NCI-H128 (cell line): Measurements from ENCODE around the gene CAPN5.

Experiments used
- DNase-seq: peaks from one replicate; lab custom pipeline; 2025; ENCODE audit not compliant: unreplicated experiment; lab: John Stamatoyannopoulos, UW

Gene CAPN5

DNA sequence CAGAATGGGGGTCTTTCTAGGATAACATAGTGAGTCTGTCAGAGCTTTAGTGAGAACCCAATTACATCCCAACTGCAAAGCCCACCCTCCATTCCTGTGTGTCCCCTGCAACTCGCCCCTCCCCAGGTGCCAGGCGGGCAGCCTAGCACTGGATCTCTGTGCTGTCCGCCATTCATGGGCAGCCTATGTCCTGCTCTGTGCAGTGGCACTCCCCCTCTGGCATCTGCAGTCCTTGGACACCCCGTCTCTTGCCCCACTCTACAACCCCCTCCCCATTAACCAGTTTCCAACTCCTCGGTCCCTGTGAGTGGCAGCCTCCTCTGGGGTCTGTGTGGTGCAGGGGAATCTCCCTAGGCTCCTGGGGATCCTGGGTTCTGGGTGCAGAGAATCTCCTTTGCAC is 98.3 kb downstream of the CAPN5 start:
- no peak for DNase-seq

DNA sequence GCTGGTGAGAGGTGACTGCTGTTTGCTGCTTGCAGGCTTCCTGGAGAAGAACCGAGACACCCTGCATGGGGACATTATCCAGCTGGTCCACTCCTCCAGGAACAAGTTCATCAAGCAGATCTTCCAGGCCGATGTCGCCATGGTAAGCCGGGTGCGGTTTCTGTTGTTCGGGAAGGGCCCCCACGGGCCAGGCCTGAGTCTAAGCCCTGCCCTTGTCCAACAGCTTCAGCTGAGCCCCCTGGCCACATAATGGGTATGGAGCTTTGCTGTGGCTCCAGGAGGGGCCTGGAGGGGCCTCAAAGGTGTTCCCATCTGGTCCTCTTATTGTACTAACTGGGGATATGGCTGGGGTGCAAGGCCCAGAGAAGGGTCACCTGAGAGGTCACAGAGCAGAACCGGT is 99.2 kb downstream of the CAPN5 start:
- no peak for DNase-seq

DNA sequence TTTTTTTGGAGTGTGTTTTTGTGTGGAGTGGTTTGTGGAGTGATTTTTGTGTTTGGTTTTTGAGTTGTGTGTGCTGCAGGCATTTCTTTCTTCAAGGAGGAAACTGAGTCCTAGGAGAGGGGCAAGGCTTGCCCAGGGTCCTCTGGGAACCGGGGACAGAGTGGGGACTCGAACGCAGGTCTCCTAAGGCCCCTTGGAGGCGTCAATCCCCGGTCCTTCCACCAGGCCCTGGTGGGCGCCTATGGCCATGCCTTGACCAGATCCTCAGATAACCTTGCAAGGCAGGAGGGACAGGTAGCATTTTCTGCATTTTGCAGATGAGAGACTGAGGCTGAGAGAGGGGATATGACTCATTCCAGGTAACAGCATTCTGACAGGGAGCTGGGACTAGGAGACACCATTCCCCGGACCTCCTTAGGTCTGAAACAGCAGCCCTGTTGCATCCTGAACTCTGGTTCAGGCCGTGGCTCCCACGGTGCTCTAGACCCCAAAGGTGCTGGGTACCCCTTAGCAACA is 100.4 kb downstream of the CAPN5 start:
- no peak for DNase-seq

DNA sequence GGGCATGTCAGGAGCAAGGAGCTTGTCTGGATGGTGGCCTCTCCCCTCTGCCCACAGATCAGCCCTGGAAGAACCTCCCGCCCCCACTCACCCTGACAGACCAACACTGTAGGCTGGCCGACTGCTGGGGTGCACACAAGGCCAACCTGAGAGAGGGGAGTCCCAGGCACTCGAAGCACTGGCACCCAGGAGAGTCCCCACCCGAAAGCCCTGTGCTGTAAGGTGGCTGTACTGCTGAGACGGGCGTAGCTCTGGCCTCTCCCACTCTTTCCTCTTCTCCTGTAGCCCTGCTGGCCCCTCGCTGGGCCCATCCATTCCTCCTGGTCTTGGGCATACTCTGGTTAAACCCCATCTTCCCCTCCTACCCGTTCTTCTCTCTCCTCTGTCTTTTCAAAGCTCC is 101.0 kb downstream of the CAPN5 start:
- DNase-seq, result no peak

DNA sequence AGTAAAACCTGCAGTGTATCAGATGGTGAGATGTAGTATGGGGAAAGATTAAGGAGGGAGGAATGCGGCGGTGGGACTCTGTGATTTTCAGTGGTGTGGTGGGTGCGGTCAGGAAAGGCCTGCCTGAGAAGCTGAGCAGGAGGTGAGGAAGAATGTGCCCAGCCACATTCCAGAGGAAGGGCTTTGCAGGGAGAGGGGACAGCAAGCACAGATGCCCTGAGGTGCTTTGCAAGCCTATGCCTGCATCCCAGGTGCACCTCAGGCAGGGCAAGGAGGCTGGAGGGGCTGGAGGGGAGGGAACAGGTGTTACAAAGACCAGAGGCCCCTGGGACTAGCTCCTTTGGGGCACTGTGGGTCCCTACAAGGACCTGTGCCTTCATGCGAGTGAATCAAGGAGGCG is 103.3 kb downstream of the CAPN5 start:
- DNase-seq, result no peak

DNA sequence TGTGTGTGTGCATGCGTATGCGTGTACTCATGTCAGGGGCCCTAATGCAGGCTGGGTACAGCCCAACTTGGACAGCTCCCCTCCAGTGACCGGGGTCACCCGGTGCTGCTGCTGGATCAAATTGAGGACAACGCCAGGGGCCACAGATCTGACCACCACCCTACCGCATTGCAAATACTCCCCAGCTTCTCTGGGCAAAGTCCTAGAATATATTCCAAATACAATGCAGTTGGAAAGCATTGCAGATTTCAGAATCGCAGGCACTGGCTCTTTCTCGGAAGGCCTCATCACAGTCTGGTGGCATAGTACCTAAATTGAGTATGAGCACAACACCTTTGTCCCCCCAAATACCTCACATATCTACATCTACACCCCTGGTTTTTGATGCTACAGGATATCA is 104.5 kb downstream of the CAPN5 start:
- DNase-seq, result no peak

DNA sequence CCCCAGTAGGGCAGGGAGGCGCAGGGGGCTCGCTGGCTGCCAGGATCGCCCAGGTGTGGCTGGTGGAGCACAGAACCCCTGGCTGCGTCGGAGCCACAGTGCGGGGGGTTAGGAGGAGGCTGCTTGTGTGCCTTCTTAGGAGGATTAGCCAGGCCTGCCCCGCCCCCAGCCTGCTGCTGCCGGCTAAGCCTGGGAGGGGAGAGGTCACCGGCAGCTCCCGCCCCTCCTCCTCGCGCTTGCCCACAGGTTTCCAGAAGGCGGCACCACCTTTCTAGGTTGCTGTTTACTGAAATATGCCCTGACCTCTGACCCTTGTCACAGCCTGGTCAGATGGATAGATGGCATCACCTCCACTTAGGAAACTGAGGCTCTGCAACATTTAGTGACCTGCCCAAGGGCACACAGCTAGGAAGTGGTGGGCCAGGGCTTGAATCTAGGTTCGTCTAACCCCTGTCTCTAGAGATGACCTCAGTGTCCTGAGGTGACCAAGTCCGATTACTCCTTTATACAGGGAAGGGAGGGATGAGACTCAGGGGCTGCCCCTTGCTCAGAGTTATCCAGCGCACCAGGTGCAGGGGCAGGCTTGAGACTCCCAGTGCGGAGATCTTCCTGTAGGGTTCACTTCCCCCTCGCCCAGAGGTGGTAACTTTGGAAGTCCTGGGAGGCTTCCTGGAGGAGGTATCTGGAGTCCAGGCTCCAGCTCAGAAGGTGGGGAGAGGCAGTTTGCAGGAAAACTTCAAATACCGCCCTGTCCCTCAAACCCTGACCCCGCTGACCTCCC is 105.3 kb downstream of the CAPN5 start:
- DNase-seq, result no peak

DNA sequence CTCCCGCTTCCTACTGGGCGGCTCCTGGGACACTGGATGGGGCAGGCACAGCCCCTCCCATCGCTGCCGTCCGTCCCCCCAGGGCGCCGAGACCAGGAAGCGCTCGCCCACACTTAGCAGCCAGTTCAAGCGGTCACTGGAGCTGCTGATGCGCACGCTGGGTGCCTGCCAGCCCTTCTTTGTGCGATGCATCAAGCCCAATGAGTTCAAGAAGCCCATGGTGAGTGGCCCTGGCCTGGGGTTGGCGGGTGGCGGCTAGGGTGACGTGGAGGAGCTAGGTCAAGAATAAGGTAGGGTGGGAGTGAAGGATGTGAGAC is 105.9 kb downstream of the CAPN5 start:
- DNase-seq, result no peak

DNA sequence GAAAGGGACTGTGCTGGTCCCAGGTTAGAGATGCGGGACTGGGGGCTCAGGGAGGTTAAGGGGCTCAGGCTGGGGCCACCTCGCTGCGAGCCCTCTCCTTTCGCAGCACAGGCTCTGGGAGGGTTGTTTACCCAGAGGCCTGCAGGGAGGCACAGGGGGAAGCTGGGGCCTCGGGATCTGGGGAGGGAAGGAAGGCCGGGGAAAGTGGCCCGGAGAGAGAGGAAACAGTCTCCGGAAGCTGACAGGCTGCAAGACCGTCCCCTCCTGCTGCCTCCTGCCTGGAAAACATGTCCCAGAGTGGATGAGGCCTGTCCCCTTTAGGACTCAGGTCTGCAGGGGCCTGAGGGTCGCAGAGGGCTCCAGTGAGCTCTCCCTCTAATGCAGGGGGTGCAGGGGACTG is 106.7 kb downstream of the CAPN5 start:
- DNase-seq, result no peak

DNA sequence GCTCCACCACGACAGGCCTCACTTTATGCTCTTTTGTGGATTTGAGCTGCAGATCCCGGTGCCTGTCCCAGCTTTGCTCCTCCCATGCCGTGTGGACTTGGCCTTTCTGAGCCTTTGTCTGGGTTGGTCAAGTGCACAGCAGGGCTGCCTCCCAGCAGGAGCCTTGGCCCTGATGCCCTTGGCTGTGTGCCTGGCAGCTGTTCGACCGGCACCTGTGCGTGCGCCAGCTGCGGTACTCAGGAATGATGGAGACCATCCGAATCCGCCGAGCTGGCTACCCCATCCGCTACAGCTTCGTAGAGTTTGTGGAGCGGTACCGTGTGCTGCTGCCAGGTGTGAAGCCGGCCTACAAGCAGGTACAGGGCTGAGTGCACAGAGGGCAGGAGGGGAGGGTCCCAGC is 107.8 kb downstream of the CAPN5 start:
- no peak for DNase-seq

DNA sequence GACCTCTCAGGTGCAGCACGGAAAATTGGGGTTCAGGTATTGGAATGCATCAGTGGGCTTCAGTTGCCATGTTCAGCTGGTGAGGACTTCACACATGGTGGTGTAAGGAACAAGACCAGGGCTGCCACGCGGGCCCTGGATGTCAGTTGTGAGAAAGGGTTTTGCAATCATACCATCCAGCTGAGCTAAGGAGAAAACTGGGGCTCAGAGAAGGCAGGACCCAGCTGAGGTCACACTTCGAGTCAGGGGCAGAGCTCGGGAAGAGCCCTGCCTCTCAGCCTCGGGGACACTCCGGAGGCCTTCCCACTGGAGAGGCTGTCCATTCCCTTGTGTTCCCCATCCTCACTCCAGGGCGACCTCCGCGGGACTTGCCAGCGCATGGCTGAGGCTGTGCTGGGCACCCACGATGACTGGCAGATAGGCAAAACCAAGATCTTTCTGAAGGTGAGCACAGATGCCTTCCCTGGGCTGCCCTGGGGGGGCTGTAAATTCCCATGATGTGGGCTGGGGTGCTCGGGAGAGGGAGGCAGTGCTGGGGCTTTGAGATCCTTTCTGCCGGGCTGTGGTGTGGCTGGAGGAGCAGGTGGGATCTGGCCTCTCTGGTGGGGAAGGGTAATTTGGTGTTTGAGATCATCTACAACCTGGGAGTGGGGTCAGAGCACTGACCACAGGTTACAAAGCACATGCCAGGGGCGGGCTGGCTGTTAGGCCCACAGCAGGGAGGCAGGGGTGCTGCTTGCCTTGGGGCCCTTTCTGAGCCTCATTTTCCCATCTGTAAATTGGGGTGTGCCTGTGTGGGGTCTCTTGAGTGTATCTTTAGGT is 108.5 kb downstream of the CAPN5 start:
- no peak for DNase-seq
